GM23338 (cell line): ENCODE results near the gene ODAD4. TPM values are rescaled to one million over a fixed set of nuclear protein-coding genes. Genes with fewer than 3 reads are reported as not detected.

Experiments
- ATAC-seq: fragments of 200-7000 bp; cut with Tn5 transposase; 3 replicates; pipeline ENCODE4 v1.9.1; 2020
- DNase-seq: peaks from one replicate; pipeline ENCODE4 v3.0.0-alpha.2; 2015; ENCODE audit warnings: low spot score
- H2AFZ ChIP-seq: fragments of 200-600 bp; sonication (generic); 2 replicates; pipeline ENCODE4 v1.8.0; 2016; ENCODE audit warnings: antibody characterized with exemption, mild to moderate bottlenecking, moderate library complexity
- H3F3A ChIP-seq: fragments of 200-600 bp; sonication (generic); replicated peaks from 2 replicates; pipeline ENCODE4 v1.8.0; 2017; ENCODE audit warnings: antibody characterized with exemption, mixed run types, low read depth
- H3K27ac ChIP-seq: fragments of 200-600 bp; sonication (generic); 2 replicates; pipeline ENCODE4 v1.6.1; 2016; ENCODE audit warnings: low read depth
- H3K27me3 ChIP-seq: fragments of 200-600 bp; sonication (generic); 2 replicates; pipeline ENCODE4 v1.8.0; 2016; ENCODE audit warnings: mild to moderate bottlenecking, mixed run types, moderate library complexity; ENCODE audit not compliant: insufficient read depth
- H3K36me3 ChIP-seq: fragments of 200-600 bp; sonication (generic); 2 replicates; pipeline ENCODE4 v1.8.0; 2016; ENCODE audit warnings: mild to moderate bottlenecking; ENCODE audit not compliant: insufficient read depth
- H3K4me1 ChIP-seq: fragments of 200-600 bp; sonication (generic); 2 replicates; pipeline ENCODE4 v1.8.0; 2016; ENCODE audit warnings: mild to moderate bottlenecking, moderate library complexity; ENCODE audit not compliant: insufficient read depth
- H3K4me2 ChIP-seq: fragments of 200-600 bp; sonication (generic); 2 replicates; pipeline ENCODE4 v1.7.1; 2017; ENCODE audit warnings: mixed run types
- H3K4me3 ChIP-seq: fragments of 200-600 bp; sonication (generic); 2 replicates; pipeline ENCODE4 v1.6.1; 2016; ENCODE audit warnings: mixed run types
- H3K79me2 ChIP-seq: fragments of 200-600 bp; sonication (generic); replicated peaks from 2 replicates; pipeline ENCODE4 v1.8.0; 2017; ENCODE audit warnings: mild to moderate bottlenecking; ENCODE audit not compliant: insufficient read depth
- H3K9me2 ChIP-seq: fragments of 200-600 bp; sonication (generic); 2 replicates; pipeline ENCODE4 v1.8.0; 2017; ENCODE audit not compliant: insufficient read depth
- H4K20me1 ChIP-seq: fragments of 200-600 bp; sonication (generic); replicated peaks from 2 replicates; pipeline ENCODE4 v1.8.0; 2017; ENCODE audit warnings: mild to moderate bottlenecking; ENCODE audit not compliant: insufficient read depth
- H3K27ac Mint-ChIP-seq: 2 replicates; pipeline ENCODE4 v1.8.0; 2020; ENCODE audit warnings: inconsistent platforms, mild to moderate bottlenecking, moderate library complexity, mixed read lengths
- H3K27me3 Mint-ChIP-seq: 3 replicates; pipeline ENCODE4 v1.8.0; 2022; ENCODE audit warnings: low read depth, mild to moderate bottlenecking, moderate library complexity, mixed read lengths, inconsistent platforms; ENCODE audit not compliant: insufficient read depth, poor library complexity
- H3K36me3 Mint-ChIP-seq: 3 replicates; pipeline ENCODE4 v1.8.0; 2021; ENCODE audit warnings: low read depth, mild to moderate bottlenecking, inconsistent platforms, moderate library complexity, mixed read lengths
- H3K4me1 Mint-ChIP-seq: 3 replicates; pipeline ENCODE4 v1.8.0; 2020; ENCODE audit warnings: mild to moderate bottlenecking, inconsistent platforms, mixed read lengths
- H3K4me3 Mint-ChIP-seq: 3 replicates; pipeline ENCODE4 v1.8.0; 2021; ENCODE audit warnings: moderate library complexity, mild to moderate bottlenecking, inconsistent platforms, mixed read lengths
- H3K9me3 Mint-ChIP-seq: 3 replicates; pipeline ENCODE4 v1.8.0; 2020; ENCODE audit warnings: moderate library complexity, mild to moderate bottlenecking, inconsistent platforms, mixed read lengths
- CREB1 ChIP-seq: fragments of 250-450 bp; sonication (Bioruptor Pico); IDR thresholded peaks from 2 replicates; pipeline ENCODE4 v1.5.0; 2020; ENCODE audit warnings: low read depth, mild to moderate bottlenecking, moderate library complexity
- CTCF ChIP-seq, 2 experiments: fragments of 200-600 bp in 1 of 2; sonication (generic) in 1 of 2; conservative IDR thresholded peaks; 2 replicates each; pipeline versions ENCODE4 v1.5.1 to v1.6.1; 2016 to 2017; ENCODE audit warnings: antibody characterized with exemption in 2 of 2, low read depth in 2 of 2, mild to moderate bottlenecking in 2 of 2, moderate library complexity in 1 of 2
- ETS1 ChIP-seq: IDR thresholded peaks from 2 replicates; pipeline ENCODE4 v1.6.1; 2016; ENCODE audit warnings: antibody characterized with exemption
- EZH2 ChIP-seq: fragments of 200-600 bp; sonication (generic); IDR thresholded peaks from one replicate; pipeline ENCODE4 v1.8.0; 2017; ENCODE audit warnings: antibody characterized with exemption, mild to moderate bottlenecking, low read depth; ENCODE audit not compliant: unreplicated experiment
- EZH2phosphoT487 ChIP-seq: fragments of 200-600 bp; sonication (generic); IDR thresholded peaks from one replicate; pipeline ENCODE4 v1.8.1; 2018; ENCODE audit warnings: antibody characterized with exemption; ENCODE audit not compliant: unreplicated experiment
- JUNB ChIP-seq: IDR thresholded peaks from one replicate; pipeline ENCODE4 v1.6.1; 2016; ENCODE audit warnings: antibody characterized with exemption; ENCODE audit not compliant: unreplicated experiment
- NANOG ChIP-seq: IDR thresholded peaks from 2 replicates; pipeline ENCODE4 v1.6.1; 2016; ENCODE audit warnings: antibody characterized with exemption, borderline replicate concordance
- POLR2AphosphoS5 ChIP-seq: IDR thresholded peaks from 2 replicates; pipeline ENCODE4 v1.6.1; 2016; ENCODE audit warnings: antibody characterized with exemption, low read depth
- REST ChIP-seq: IDR thresholded peaks from one replicate; pipeline ENCODE4 v1.6.1; 2018; ENCODE audit warnings: antibody characterized with exemption; ENCODE audit not compliant: unreplicated experiment
- STAT1 ChIP-seq: IDR thresholded peaks from one replicate; pipeline ENCODE4 v1.6.1; 2016; ENCODE audit warnings: antibody characterized with exemption; ENCODE audit not compliant: unreplicated experiment
- ZNF331 ChIP-seq: fragments of 250-450 bp; sonication (Bioruptor Pico); IDR thresholded peaks from 2 replicates; pipeline ENCODE4 v1.5.0; 2020; ENCODE audit warnings: low read depth, mild to moderate bottlenecking, moderate library complexity
- polyA plus RNA-seq: library from polyadenylated mRNA; unstranded; fragments of >200 nt; fragmentation: Nextera tagmentation; extraction: Ambion mirVana; gene quantifications from 2 replicates; pipeline ENCODE4 v1.2.1, GENCODE V29; 2016
- total RNA-seq: library from RNA; depleted of rRNA; stranded (reverse); fragments of >200 nt; shearing (Covaris generic); gene quantifications from 2 replicates; pipeline ENCODE4 v1.2.3, GENCODE V29; 2014

The ODAD4 gene
- total and polyA plus RNA-seq, 2 experiments from 2014 or later, result 1.7 to 1.8 TPM

- peaks cover 7% of the 10 kb centered on the region for H3K27me3 Mint-ChIP-seq
- no peak for ATAC-seq
- peaks cover 17% of the 10 kb centered on the region; the same call in 1 of the 2 replicates for H3K36me3 ChIP-seq
- H3K36me3 Mint-ChIP-seq, result peaks cover 62% of the 10 kb centered on the region
- no peak overlapping the region for H3K4me3 Mint-ChIP-seq
- no peak overlapping the region for H3K4me3 ChIP-seq
- peaks cover 7% of the 10 kb centered on the region for H4K20me1 ChIP-seq
- no peak overlapping the region for H3K27ac ChIP-seq
- no peak for DNase-seq
- H3K9me3 Mint-ChIP-seq, result no peaks in the 10 kb centered on the region
- H3K4me2 ChIP-seq, result no peak overlapping the region
- peaks cover 23% of the 10 kb centered on the region for H3F3A ChIP-seq
- H3K9me2 ChIP-seq, result no peaks in the 10 kb centered on the region
- H3K4me1 Mint-ChIP-seq, result peaks cover 6% of the 10 kb centered on the region
- no peaks in the 10 kb centered on the region for H3K27me3 ChIP-seq
- TF ChIP-seq REST (no peak), JUNB (no peak), ZNF331 (CRISPR knock-in tag) (no peak), NANOG (no peak), CREB1 (CRISPR knock-in tag) (no peak), POLR2AphosphoS5 (no peak; the same call in 1 of the 2 replicates), EZH2phosphoT487 (no peak), CTCF (conservative IDR thresholded peaks at IDR 0.05; ENCODE audit: low read depth in 2 of 2) (no peak)
- no peak overlapping the region for H3K27ac Mint-ChIP-seq
- H2AFZ ChIP-seq, result no peak overlapping the region
- H3K79me2 ChIP-seq, result no peaks in the 10 kb centered on the region
- H3K4me1 ChIP-seq, result peaks cover 6% of the 10 kb centered on the region; the same call in 1 of the 2 replicates
Observed at GRCh38 chr17:41970901-41971331, 40.5 kb downstream of the ODAD4 start.

- Histone ChIP-seq H3K27me3 (no peaks in the 10 kb centered on the region), H2AFZ (no peak overlapping the region), H3K4me1 (peaks cover 6% of the 10 kb centered on the region; the same call in 1 of the 2 replicates), H3K4me2 (no peak overlapping the region), H3K79me2 (no peaks in the 10 kb centered on the region), H4K20me1 (peaks cover 7% of the 10 kb centered on the region), H3K4me3 (no peak overlapping the region), H3F3A (peaks cover 18% of the 10 kb centered on the region), H3K9me2 (no peaks in the 10 kb centered on the region), H3K27ac (no peak overlapping the region), H3K36me3 (peaks cover 22% of the 10 kb centered on the region)
- peaks cover 6% of the 10 kb centered on the region for H3K4me1 Mint-ChIP-seq
- peaks cover 6% of the 10 kb centered on the region for H3K27me3 Mint-ChIP-seq
- peaks cover 72% of the 10 kb centered on the region for H3K36me3 Mint-ChIP-seq
- ATAC-seq (no peak), DNase-seq (no peak)
- no peaks in the 10 kb centered on the region for H3K9me3 Mint-ChIP-seq
- no peak overlapping the region for H3K27ac Mint-ChIP-seq
- H3K4me3 Mint-ChIP-seq, result no peak overlapping the region; the same call in 2 of the 3 replicates
- TF ChIP-seq EZH2 (no peak), EZH2phosphoT487 (no peak), REST (no peak), STAT1 (no peak), NANOG (no peak), CREB1 (CRISPR knock-in tag) (no peak), ZNF331 (CRISPR knock-in tag) (no peak), JUNB (no peak), ETS1 (no peak)
Observed at GRCh38 chr17:41971721-41972523, 41.5 kb downstream of the ODAD4 start.
